ENCODE measurements around the gene NETO1.

DNA sequence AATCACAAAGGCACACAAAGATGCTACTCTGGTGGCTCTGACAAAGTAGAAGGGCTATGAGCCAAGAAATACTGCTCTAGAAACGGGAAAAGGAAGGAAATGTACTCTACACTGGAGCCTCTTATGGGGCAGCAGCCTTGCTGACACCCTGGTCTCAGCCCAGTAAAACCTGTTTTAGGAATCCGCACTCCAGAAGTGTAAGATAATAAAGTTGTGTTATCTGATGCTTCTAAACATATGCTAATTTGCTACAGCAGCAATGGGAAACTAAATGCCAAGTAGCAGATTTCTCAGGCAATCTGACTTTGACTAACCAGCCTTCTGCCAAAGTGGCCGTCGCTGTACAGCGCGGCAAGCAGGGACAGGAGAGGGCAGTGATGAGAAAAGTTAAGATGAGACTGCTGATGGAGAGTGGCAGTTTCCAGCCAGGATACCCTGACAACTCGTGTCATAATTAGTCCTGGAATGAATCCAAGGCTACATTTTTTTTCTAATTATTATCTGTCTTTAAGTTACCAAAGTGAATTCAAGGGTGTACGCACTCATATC is 99.0 kb downstream of the NETO1 start:
- TF ChIP-seq CTCF (conservative IDR thresholded peaks at IDR 0.05; ENCODE audit: low read length): no peak
- no peak for TF ChIP-seq EZH2phosphoT487 (IDR thresholded peaks at IDR 0.05; ENCODE audit: borderline replicate concordance, low read depth, low read length)
